ENCODE results near the gene POU2AF2. TPM values are rescaled to one million over a fixed set of nuclear protein-coding genes. Genes with fewer than 3 reads are reported as not detected.
"Not testable (repeated sequence)": the region's sequence is repeated elsewhere in the genome, so short reads cannot be mapped to it uniquely, and the experiment has no call there.

The POU2AF2 gene, protein sequence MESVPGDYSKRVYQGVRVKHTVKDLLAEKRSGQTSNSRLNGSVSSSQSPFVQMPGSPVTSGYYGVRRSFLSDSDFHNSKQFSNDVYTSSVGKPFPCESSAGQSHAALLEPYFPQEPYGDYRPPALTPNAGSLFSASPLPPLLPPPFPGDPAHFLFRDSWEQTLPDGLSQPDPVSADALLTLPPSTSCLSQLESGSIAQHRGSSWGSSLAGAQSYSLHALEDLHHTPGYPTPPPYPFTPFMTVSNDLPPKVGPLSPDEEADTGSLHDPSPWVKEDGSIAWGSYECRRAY
- total RNA-seq = not detected

DNA sequence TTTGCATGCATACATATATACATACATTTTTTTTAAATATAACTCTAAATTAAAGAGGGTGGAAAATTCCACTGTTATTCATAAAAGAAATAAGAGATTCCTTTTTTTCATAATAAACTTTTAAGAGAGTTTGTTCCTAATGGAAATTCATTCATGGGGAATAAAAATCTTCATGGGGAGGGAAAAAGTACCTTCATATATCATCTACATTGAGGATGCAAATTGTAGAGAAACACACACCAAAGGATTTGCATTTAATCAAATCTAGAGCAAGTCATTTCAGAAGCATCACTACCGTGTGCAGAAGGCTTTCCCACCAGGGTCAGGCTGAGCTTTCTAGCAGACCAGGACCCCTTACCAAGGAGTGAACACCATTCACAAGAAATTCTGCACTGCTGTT lies at the start of gene POU2AF2:
POU2AF2 (plus strand) TSS at position 301 of the 400 bp plus-strand sequence. CDS start 129 bp downstream, outside the sequence.
- H3K4me3 Mint-ChIP-seq = no peak within 1 kb of the TSS
- no peaks in the 10 kb centered on the region for H3K9me3 Mint-ChIP-seq
- no peak within 1 kb of the TSS for H3K27ac Mint-ChIP-seq
- no peaks in the 10 kb centered on the region for H3K4me1 Mint-ChIP-seq (ENCODE audit: low read depth in 2 of 2)
- ATAC-seq (no peak), DNase-seq (ENCODE audit: low spot score) (no peak)
- H3K36me3 Mint-ChIP-seq = no peaks in the 10 kb centered on the region
- peaks cover 25 to 31% of the 10 kb centered on the region in 2 donors for H3K27me3 Mint-ChIP-seq

DNA sequence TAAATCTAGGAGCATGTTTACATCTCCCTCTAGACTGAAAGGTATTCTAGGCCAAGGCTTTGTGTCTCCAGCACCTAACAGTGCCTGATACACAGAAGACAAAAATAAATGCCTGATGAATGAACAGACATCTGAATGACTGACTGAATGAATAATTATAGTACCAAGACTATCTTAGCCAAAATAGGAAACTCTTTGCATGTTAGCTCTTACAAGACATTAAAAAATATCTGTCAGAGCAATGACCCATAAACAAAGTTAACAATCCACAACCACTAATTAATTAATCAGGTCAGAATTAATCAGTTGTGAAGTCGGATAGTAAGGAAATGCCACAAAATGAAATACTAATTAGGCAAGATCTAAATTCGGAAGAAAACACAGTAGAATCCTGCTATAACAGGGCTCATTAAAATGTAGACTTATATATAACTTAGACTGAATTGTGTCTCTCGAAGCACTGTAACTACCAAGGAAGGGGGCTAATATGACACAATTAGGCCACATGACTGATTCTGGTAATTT lies 45.5 kb upstream of the POU2AF2 start:
- Mint-ChIP-seq H3K4me3 (no peak overlapping the region), H3K27me3 (peaks cover 4 to 37% of the 10 kb centered on the region in 2 donors), H3K36me3 (no peaks in the 10 kb centered on the region), H3K27ac (no peak overlapping the region), H3K9me3 (no peaks in the 10 kb centered on the region), H3K4me1 (ENCODE audit: low read depth in 2 of 2) (no peaks in the 10 kb centered on the region)
- DNase-seq (ENCODE audit: low spot score) (no peak), ATAC-seq (no peak)

DNA sequence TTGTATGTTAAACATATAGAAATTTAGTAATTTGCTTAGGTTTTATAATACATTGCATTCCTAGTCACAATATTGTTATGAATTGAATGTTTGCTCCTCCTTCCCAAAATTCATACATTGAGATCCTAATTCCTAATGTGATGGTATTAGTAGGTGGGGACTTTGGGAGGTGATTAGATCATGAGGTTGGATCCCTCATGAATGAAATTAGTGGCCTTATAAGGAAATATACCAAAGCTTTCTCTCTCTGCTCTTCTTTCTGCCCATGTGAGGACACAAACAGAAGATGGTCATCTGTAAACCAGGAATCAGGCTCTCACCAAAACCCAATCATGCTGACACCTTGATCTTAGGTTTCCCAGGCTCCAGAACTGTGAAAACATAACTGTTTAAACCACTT lies 41.3 kb upstream of the POU2AF2 start:
- no peak for DNase-seq (ENCODE audit: low spot score)
- Mint-ChIP-seq H3K4me3 (no peak overlapping the region), H3K36me3 (no peaks in the 10 kb centered on the region), H3K27ac (no peak overlapping the region), H3K27me3 (peaks cover 6 to 42% of the 10 kb centered on the region in 2 donors), H3K4me1 (ENCODE audit: low read depth in 2 of 2) (no peaks in the 10 kb centered on the region), H3K9me3 (no peaks in the 10 kb centered on the region)
- no peak for ATAC-seq

DNA sequence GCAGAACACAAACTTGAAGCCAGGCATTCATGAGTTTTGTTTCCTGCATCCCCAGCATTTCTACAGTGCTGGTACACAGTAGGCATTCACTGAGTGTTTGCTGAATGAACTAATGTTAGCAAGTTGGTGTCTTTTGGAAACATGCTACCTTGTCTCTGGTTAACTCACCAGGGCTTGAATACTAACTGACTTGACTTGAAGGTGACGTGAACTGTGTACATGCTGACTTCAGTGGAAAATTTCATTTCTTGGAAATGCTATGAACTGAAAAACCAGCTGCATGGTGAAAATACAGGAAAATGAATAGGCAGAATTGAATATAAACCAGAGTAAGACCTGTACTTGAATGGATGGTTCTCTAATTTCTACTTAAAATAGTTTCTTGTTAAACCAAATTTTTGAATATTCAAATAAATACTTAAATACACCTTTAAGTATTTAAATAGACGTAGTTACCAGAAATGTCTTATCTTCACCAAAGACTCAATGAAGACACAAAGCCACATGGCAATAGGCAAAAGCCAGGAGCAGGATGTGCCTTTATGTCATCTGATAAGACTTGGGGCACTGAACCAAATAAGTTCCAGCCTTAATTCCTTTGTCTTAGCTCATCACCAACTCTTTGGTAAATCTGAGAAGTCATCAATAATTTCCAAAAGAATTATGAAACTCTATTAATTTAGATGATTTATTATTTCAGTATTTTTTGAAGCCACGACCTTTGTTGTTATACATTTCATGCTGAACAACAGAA lies 39.7 kb upstream of the POU2AF2 start:
- ATAC-seq (no peak), DNase-seq (ENCODE audit: low spot score) (no peak)
- H3K36me3 Mint-ChIP-seq = no peaks in the 10 kb centered on the region
- no peak overlapping the region for H3K4me3 Mint-ChIP-seq
- no peaks in the 10 kb centered on the region for H3K4me1 Mint-ChIP-seq (ENCODE audit: low read depth in 2 of 2)
- H3K27ac Mint-ChIP-seq = no peak overlapping the region
- peaks cover 6 to 41% of the 10 kb centered on the region in 2 donors for H3K27me3 Mint-ChIP-seq
- no peaks in the 10 kb centered on the region for H3K9me3 Mint-ChIP-seq

DNA sequence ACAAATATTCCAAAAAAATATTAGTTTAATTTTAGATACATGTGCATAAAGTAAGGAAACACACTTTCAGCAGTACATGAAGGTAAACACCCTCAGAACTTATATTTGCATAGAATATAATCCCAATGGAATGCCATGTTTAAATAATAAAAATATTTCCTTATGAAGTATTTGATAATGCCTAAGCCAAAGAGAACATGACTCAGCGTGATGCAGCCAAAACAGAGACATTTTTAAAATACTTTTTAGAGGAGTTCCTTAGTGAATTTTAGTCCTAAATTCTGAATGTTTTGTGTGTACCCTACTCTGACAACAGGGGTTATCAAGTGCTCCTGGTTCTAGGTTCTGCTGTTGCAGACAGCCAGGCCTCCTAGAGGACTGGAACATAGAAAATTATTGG lies 39.1 kb upstream of the POU2AF2 start:
- Mint-ChIP-seq H3K27ac (no peak overlapping the region), H3K4me1 (ENCODE audit: low read depth in 2 of 2) (no peaks in the 10 kb centered on the region), H3K4me3 (no peak overlapping the region), H3K27me3 (peaks cover 6 to 48% of the 10 kb centered on the region in 2 donors), H3K9me3 (no peaks in the 10 kb centered on the region), H3K36me3 (no peaks in the 10 kb centered on the region)
- ATAC-seq (no peak), DNase-seq (ENCODE audit: low spot score) (no peak)

DNA sequence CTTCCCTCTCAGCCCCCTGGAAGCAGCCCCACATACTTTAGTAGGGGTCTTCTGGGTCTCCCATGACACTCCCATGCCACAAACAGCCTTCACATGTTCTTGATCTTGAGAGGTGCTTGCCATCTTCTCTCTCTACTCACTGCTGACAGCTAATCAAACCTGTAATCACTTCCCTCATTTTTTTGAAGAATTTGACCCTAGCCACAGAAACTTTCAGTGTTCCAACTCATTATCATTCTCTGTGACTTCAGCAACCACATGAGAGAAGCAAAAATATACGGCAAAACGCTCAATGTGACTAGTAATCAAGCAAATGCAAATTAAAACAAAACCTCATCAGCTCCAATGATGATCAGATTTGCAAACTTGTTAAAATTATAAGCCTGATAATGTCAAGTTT lies 38.3 kb upstream of the POU2AF2 start:
- no peaks in the 10 kb centered on the region for H3K4me1 Mint-ChIP-seq (ENCODE audit: low read depth in 2 of 2)
- no peaks in the 10 kb centered on the region for H3K36me3 Mint-ChIP-seq
- no peaks in the 10 kb centered on the region for H3K9me3 Mint-ChIP-seq
- no peak for DNase-seq (ENCODE audit: low spot score)
- ATAC-seq = no peak
- H3K27me3 Mint-ChIP-seq = peaks cover 6 to 50% of the 10 kb centered on the region in 2 donors
- no peak overlapping the region for H3K27ac Mint-ChIP-seq
- no peak overlapping the region for H3K4me3 Mint-ChIP-seq

DNA sequence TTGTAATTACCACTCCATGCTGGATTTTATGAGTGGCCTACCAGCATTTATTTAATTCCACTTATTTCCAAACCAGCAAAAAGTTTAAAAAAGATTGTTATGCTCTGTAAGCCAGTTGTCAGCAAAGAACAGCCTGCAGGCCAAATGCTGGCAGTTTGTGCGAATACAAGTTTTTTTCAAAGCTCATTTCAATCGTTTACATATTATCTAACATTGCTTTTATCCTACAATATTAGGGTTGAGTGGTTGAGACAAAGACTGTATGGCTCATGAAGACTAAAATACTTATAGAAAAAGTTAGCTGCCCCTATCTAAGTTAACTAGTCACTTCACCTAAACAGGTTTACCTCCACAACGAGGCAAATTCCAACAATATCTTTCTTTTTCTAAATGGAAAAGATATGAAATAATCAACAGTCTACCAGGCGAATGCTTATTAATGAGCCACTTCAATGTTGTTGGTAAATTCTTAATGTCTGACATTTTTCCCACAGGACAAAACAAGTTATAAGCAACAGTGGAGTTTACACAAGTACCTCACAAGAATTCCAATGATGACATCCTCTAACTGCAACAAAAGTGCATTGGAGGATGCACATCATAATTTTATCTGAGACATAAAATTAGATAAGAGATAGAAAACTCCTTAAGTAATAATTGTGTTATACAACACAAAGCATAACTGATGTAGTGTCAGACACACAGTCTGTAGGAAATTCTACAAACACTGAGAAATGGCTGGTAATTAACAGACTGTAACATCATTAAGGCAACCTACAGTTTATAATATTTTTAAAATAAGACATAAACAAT lies 35.8 kb upstream of the POU2AF2 start:
- no peaks in the 10 kb centered on the region for H3K4me1 Mint-ChIP-seq (ENCODE audit: low read depth in 2 of 2)
- ATAC-seq (no peak), DNase-seq (ENCODE audit: low spot score) (no peak)
- H3K27me3 Mint-ChIP-seq = peaks cover 4 to 31% of the 10 kb centered on the region in 2 donors
- H3K27ac Mint-ChIP-seq = no peak overlapping the region
- H3K36me3 Mint-ChIP-seq = no peaks in the 10 kb centered on the region
- no peaks in the 10 kb centered on the region for H3K9me3 Mint-ChIP-seq
- H3K4me3 Mint-ChIP-seq = no peak overlapping the region

DNA sequence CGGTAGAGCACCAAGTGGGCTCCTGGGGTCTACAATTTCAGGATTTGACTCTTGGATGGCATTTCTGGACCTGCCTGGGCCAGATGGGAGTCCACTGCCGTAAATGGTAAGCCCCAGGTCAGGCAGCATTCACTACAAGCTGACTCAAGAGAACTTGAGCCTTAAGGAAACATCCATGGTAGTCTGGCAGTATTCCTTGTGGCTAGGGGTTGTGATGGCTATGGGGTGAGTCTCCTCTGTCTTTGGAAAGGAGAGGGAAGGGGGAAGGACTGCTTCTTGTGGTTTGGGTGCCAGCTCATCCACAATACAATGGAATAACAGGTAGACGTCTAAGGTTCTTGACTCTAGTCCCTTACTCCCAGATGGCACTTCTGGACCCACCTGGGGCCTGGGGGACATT lies 32.3 kb upstream of the POU2AF2 start:
- H3K36me3 Mint-ChIP-seq = no peaks in the 10 kb centered on the region
- H3K27ac Mint-ChIP-seq = no peak overlapping the region
- no peak for ATAC-seq

DNA sequence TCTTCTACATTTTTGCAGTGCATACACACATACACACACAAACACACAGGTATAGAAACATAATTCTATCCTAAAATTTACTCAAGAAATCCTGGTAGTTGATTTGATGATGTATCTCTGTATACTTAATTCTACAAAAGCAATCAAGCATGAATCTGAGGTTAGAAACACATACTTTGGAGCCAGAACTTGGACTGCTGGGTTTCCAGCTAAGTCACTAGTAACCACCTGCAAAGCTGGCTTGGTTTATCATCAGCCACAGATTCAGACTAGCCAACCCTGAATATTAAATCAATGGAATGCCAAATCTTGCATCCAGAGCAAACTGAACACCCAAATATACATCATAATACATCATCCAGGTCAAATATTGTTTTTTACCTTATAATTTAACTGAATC lies 24.8 kb upstream of the POU2AF2 start:
- Mint-ChIP-seq H3K4me3 (no peak overlapping the region), H3K36me3 (no peaks in the 10 kb centered on the region), H3K9me3 (no peaks in the 10 kb centered on the region), H3K27ac (no peak overlapping the region), H3K27me3 (peaks cover 12 to 27% of the 10 kb centered on the region in 2 donors), H3K4me1 (ENCODE audit: low read depth in 2 of 2) (peaks cover 9 to 10% of the 10 kb centered on the region in 2 donors)
- no peak for ATAC-seq
- DNase-seq (ENCODE audit: low spot score) = no peak

More for the DNA sequence above, 32.3 kb upstream of the POU2AF2 start:
- Mint-ChIP-seq H3K4me1 (ENCODE audit: low read depth in 2 of 2) (no peaks in the 10 kb centered on the region), H3K9me3 (no peaks in the 10 kb centered on the region), H3K4me3 (no peak overlapping the region), H3K27me3 (peaks cover 2 to 41% of the 10 kb centered on the region in 2 donors)
- DNase-seq (ENCODE audit: low spot score) = no peak

DNA sequence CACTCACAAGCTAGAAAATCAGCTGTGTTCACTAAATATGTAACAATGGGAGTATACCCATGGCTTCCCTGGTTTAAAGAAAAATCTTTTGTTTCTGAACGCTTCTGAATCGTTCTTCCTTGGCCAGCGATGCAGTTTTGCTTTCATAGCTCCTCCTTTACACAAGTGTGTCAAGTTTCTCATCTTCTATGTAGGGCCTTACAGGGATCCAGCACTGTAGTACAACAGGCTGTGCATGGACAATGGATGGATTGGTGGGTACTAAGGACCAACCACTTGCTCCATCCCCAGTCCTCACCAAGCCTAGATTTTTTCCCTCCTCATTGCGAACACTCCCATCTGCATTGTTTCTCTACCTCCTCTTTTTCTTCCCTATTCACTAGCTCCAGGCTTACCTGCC lies 24.3 kb upstream of the POU2AF2 start:
- Mint-ChIP-seq H3K36me3 (no peaks in the 10 kb centered on the region), H3K27me3 (peaks cover 10 to 26% of the 10 kb centered on the region in 2 donors), H3K9me3 (no peaks in the 10 kb centered on the region), H3K4me1 (ENCODE audit: low read depth in 2 of 2) (peaks cover 9 to 10% of the 10 kb centered on the region in 2 donors), H3K27ac (no peak overlapping the region), H3K4me3 (no peak overlapping the region)
- DNase-seq (ENCODE audit: low spot score) (no peak), ATAC-seq (no peak)

DNA sequence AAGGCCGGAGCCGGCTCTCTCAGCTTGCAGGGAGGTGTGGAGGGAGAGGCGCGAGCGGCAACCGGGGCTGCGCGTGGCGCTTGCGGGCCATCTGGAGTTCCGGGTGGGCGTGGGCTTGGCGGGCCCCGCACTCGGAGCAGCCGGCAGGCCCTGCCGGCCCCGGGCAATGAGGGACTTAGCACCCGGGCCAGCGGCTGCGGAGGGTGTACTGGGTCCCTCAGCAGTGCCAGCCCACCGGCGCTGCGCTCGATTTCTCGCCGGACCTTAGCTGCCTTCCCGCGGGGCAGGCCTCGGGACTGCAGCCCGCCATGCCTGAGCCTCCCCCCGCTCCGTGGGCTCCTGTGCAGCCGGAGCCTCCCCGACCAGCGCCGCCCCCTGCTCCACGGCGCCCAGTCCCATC lies 23.6 kb upstream of the POU2AF2 start:
- H3K4me3 Mint-ChIP-seq; H3K9me3 Mint-ChIP-seq; ATAC-seq; H3K27ac Mint-ChIP-seq; DNase-seq (ENCODE audit: low spot score); H3K36me3 Mint-ChIP-seq: not testable (repeated sequence)
- peaks cover 9 to 10% of the 10 kb centered on the region in 2 donors for H3K4me1 Mint-ChIP-seq (ENCODE audit: low read depth in 2 of 2)
- H3K27me3 Mint-ChIP-seq = peaks cover 10 to 22% of the 10 kb centered on the region in 2 donors

DNA sequence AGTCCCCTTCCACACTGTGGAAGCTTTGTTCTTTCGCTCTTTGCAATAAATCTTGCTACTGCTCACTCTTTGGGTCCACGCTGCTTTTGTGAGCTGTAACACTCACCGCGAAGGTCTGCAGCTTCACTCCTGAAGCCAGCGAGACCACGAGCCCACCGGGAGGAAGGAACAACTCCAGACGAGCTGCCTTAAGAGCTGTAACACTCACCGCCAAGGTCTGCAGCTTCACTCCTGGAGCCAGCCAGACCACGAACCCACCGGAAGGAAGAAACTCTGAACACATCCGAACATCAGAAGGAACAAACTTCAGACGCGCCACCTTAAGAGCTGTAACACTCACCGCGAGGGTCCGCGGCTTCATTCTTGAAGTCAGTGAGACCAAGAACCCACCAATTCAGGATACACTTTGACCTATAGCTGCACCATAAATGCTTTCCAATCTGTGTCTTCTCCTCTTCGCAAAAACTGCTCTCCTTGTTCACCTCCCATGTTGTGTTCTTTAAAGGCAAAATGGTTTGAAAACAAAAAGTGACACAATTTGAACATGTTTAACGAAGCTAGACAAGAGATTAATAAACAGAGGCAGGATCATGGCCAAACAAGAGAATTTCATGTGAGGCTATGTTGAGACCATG lies 22.6 kb upstream of the POU2AF2 start:
- not testable (repeated sequence) for H3K9me3 Mint-ChIP-seq, H3K27ac Mint-ChIP-seq

DNA sequence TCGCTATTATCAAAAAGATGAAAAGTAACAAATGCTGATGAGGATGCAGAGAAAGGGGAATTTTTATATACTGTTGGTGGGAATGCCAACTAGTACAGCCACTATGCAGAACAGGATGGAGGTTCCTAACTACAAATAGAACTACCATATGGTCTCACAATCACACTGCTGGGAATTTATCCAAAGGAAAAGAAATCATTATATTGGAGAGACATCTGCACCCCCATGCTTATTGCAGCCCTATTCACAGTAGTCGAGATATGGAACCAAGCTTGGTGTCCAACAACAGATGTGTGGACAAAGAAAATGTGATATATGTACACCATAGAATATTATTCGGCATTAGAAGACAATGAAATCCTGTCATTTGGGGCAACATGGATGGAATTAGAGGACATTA lies 19.6 kb upstream of the POU2AF2 start:
- peaks cover 14 to 15% of the 10 kb centered on the region in 2 donors for H3K4me1 Mint-ChIP-seq (ENCODE audit: low read depth in 2 of 2)
- H3K4me3 Mint-ChIP-seq = no peak overlapping the region
- ATAC-seq (no peak), DNase-seq (ENCODE audit: low spot score) (no peak)
- no peaks in the 10 kb centered on the region for H3K9me3 Mint-ChIP-seq
- no peak overlapping the region for H3K27ac Mint-ChIP-seq
- H3K36me3 Mint-ChIP-seq = no peaks in the 10 kb centered on the region
- peaks cover 8 to 9% of the 10 kb centered on the region in 2 donors for H3K27me3 Mint-ChIP-seq

More for the DNA sequence above, 22.6 kb upstream of the POU2AF2 start:
- H3K36me3 Mint-ChIP-seq; DNase-seq (ENCODE audit: low spot score); ATAC-seq: not testable (repeated sequence)
- Mint-ChIP-seq H3K27me3 (peaks cover 10 to 17% of the 10 kb centered on the region in 2 donors), H3K4me1 (ENCODE audit: low read depth in 2 of 2) (peaks cover 9 to 10% of the 10 kb centered on the region in 2 donors), H3K4me3 (peak overlapping the region; percentile 80)

Data from natural killer cell treated with Interleukin-12 subunit alpha and Interleukin-12 subunit beta and Interleukin-15 and Interleukin-18, amount 100 ng/mL, for 72 hours (primary cell).